Measurements from ENCODE around the gene SLC1A1.
"Not testable (repeated sequence)": the region's sequence is repeated elsewhere in the genome, so short reads cannot be mapped to it uniquely, and the experiment has no call there.

SLC1A1 gene

DNA sequence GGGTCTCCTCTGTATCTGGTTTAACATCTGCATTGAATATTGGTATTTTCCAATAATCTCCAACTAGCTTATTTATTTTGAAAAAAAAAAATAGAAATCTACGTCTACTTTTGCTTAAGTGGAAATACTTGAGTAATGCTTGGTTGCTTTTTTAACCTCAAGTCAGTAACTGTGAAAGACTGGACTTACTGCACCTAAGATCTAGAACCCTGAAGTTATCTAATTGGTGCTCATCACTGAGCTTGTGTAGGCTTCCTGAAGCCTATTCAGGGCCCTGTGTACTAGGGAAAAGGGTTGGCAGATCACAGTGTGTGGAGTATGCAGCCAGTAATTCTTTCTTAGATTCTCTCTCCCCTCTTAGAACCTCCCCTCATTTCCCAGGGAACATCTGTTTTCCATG, 16.2 kb downstream of the SLC1A1 start:
- no peak for DNase-seq (ENCODE audit: low read depth, low spot score)

DNA sequence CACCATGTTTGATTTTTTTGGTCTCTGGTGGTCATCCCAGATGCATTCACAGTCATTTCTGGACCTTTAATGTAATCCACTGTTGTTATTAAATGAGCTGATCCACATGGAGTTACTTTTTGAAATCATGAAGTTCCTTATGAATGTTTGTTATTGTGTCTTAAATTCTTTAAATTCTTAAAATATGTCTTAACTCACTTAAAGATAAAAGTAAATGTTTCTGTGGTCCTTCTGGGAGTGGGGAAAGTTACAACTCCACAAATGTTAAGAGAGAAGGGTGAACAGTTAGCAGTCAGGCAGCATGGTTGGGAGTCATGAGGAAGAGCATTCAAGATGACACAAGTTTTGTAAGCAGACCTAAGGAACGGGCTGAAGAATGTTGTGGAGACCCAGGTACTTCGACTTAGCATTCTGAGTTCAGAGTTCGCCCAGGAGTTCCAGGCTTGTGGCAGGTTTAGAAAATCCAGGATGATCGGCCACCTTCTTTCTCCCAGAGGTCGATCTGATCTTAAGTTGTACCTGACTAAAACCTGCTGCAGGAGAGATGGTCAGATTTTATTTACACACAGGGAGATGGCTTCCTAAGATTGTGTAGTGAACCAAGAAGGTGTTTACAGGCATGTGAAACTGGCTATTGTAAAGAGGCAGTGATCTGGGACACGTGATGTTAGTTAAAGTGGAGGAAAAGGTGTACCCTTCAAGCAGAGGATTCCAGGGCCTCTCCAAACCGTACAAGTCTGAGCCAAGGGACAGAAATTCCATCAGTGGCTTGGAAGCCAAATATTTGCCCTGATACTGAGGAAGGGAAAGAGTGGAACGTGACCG, 17.2 kb downstream of the SLC1A1 start:
- no peak for DNase-seq (ENCODE audit: low read depth, low spot score)

DNA sequence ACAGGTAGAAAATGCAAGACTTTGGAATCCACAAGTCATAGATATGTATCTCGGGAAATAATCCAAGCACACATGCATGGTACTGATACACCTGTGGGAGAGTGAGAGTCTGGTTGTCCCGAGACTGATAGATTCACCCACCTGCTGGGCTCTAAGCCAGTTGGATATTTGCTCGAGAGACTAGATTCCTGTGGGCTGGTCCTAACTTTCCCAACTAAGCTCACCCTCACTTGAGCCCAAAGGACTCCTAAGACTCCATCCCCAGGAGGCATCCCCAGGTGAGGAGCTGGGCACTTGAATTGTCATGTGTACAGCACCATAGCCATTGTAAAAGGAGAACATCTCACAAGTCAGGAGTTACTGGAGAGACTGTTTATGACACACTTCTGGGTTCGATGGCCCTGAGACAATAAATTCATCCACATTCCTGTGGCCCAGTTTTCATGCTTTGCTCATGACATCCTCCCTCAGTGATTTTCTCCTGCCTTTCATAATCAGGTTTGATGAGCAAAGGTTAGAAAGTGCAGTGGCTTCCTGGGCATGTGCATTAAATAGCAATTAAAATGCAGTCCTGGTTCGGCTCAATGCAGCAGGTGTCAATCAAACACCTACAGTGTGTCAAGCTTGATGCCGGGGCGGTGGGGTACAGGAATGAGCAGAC, 18.1 kb downstream of the SLC1A1 start:
- DNase-seq (ENCODE audit: low read depth, low spot score), result no peak

DNA sequence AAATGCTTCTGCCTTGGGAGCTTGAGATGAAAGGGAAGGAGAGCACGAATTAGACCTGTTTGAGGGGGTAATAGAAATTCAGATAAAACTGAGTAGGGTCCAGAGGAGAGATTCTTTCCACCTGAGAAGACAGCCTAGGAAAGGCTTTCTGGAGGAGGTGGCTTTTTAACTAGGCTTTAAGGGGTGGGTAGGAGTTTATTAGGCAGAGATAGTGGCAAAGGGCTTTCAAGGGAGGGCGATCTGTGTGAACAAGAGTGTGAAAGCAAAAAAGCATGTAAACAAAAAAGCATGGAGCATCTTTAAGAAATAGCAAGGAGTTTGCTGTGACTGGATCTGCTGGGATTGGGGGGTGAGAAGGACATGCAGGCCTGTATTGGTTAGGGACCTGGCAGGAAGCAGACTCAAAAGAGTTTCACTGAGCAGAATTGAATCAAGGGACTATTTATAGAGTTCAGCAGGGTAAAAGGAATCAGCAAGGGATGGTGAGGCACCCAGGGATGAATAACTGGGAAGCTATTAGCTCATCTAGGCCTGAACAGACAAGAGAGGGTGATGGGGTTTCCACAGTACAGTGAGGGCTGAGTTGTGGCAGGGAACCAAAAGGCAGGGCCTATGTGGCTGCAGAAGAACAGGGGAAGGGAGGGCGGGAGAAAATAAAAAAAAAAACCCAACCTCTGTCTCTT, 18.8 kb downstream of the SLC1A1 start:
- DNase-seq (ENCODE audit: low read depth, low spot score), result no peak

DNA sequence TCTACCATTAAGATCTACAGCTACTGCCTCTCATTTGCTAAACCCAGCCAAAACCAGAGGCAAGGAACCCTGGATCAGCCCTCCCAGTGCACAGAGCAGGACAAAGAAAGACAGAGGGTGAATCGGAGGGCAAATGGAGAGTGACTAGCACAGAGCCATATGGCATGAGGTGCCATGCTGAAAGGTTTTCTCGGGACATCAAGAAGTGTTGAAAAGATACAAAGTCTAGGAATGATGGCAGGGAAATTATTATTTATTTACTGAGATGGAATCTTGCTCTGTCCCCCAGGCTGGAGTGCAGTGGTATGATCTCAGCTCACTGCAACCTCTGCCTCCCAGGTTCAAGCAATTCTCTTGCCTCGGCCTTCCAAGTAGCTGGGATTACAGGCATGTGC, 19.3 kb downstream of the SLC1A1 start:
- DNase-seq (ENCODE audit: low read depth, low spot score), result no peak

DNA sequence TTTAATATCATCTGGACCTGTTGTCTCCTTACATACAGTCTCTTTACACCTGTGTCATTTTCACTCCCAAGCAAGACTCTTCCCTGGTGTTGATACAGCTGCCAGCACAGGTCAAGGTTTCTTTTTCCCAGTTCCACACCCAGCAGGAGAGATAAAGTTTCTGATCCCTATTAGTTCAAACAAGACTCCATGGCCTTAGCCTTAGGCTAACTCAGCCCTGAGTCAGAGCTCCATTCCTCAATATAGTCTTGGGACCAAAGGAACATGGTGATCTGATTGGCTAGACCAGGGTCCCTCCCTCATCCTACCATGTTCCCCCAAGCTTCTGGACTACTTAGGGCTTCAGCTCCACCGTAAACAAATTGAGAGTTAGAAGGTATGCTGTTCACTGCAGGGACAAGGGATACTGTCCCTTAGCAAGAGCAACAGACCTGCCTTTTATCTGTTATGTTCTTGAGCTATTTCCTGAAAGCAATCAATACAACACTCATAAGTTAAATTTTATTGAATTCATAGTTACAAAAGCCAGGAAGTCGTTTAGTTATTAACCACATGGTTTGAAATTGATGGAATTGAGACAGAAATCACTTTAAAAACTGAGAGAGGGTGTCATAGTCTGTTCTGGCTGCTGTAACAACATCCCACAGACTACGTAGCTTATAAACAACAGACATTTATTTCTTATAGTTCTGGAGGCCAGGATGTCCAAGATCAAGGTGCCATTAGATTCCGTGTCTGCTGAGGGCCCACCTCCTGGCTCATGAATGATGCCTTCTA, 20.5 kb downstream of the SLC1A1 start:
- DNase-seq (ENCODE audit: low read depth, low spot score), result no peak

DNA sequence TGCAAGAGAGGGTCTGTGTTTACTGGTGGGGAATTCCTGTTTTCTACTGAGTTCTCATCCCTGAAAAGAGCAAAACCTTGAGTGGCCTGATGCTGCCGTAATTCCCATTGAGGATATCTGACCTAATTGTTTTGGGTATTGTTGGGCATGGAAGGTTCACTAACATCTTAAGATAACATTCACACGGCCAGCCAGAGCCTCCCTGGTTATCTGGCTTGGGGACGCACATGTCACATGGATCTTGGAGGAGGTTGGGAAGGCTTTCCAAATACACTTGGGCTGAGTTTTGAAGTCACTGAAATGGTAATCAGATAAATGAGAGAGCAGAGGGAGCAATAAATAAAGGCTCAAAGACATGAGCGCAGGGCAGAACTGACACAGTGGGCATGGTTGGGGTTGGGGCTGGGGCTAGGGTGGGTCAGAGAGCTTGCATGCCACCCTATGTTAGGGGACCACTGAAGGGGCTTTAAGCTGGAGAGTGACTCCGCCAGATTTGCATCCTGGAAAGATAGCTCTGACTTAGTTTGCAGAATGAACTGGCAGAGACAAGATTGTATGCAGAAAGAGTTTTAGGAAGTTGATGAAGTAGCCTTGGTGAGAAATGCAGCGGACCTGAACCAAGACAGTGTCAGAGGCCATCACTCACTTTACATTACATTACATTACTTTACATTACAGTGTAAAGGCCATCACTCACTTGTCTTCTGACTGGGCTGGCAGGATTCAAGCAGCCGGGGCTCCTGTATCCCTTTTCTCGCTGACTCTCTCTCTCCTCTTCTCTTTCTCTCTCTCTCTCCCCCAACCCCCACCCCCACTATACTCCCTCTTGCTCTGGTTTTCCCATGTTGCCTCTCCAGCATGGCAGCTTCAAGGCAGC, 24.2 kb downstream of the SLC1A1 start:
- DNase-seq (ENCODE audit: low read depth, low spot score), result no peak

DNA sequence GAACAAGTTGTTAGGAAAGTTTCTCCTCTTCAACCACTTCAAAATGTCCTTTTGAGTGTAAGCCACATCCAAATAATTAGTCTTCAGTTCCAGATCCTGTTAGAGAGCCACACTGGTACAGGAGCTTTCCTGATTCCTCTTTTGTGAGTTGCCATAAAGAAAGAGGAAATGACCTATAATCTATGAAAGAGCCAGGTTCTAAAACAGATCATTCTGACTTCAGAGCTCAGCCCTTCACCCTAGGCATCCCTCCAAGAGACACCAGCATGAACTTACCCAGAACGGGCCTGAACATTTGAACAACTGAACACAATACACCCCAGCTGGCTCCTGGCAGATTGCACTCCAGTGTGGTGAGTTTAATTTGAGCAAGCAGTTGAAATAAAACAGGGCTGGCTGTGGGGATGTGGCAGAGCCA, 25.7 kb downstream of the SLC1A1 start:
- no peak for DNase-seq (ENCODE audit: low read depth, low spot score)

DNA sequence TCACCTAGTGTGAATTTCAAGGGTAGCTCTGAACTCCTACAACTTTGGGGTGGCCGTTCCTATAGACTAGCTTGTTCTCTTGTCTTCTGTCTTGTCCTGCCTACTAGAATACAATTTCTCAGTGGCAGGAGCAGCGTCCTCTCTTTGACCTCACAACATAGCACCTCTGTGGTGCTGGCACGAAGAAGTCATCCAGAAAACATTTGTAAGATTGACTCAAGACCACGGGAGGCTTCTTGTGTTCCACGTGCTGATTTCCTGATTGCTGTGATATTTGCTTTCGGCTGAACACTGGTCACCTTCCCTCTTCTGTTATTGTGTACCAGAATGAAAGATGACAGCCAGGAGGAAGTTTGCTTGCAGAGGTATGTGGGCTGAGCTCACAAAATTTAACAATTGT, 27.0 kb downstream of the SLC1A1 start:
- no peak for DNase-seq (ENCODE audit: low read depth, low spot score)

DNA sequence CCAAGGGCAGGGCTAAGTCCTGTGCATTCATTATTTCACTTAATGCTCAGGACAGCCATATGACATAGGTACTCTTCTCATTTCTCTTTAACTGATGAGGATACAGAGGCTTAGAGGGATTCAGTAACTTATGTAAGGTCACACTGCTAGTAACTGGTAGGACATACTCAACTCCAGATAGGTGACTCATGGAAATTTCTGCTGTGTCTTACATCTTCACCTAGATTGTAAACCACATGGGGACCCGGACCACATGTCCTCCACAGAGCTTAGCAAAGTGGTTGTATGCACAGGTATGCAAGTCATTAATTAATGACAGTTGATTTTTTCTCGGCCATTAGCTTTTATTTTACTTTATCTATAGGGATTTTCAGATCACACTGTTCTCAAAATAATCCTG, 29.3 kb downstream of the SLC1A1 start:
- DNase-seq (ENCODE audit: low read depth, low spot score), result no peak

DNA sequence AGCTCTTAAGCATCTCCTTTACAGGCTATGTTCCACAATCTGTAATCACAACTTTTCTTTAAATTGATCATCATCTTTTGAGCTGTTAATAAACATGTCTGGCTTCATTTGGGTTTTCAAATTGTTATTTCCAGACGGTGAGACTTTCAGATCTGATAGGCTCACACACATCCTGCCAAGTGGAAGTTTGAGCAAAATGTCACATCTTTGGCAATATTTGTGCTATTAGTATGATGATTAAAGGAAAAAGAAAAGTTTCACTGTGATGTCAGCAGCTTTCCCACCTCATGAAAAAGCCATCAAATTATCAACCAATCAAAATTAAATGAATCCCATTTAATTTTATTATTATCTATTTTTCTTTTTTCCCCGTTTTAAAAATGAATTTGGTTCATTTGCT, 29.8 kb downstream of the SLC1A1 start:
- DNase-seq (ENCODE audit: low read depth, low spot score), result no peak

DNA sequence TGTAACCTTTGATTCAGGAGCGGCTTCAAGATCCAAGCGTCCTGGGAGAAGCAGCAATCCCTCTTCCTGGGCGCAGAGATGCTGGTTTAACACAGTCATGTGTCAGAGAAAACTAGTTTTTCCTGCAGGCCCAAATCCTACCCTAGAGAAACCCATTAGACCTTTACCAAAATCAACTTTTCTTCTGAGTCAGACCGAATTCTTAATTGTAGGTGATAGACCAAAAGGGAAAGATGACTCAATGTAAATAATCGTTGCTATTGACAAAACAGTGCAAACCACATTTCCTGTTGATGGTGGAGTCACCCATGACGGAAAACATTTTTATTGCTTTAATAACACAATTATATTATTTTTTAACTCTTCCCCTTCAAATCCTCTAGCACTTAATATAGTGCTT, 40.1 kb downstream of the SLC1A1 start:
- no peak for DNase-seq (ENCODE audit: low read depth, low spot score)

DNA sequence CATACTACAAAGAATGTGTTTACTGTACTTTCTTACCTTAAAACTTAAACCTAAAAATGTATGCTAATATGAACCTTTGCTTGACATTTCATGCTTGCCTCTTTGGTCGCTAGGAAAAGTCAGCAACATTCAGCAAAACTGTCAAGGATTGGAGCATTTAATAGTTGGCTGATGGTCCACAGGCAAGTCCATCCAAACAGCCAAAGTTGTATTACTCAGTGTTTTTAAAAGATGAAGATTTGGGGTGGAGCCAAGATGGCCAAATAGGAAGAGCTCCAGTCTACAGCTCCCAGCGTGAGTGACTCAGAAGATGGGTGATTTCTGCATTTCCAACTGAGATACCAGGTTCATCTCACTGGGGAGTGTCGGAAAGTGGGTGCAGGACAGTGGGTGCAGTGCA, 40.6 kb downstream of the SLC1A1 start:
- not testable (repeated sequence) for DNase-seq (ENCODE audit: low read depth, low spot score)

DNA sequence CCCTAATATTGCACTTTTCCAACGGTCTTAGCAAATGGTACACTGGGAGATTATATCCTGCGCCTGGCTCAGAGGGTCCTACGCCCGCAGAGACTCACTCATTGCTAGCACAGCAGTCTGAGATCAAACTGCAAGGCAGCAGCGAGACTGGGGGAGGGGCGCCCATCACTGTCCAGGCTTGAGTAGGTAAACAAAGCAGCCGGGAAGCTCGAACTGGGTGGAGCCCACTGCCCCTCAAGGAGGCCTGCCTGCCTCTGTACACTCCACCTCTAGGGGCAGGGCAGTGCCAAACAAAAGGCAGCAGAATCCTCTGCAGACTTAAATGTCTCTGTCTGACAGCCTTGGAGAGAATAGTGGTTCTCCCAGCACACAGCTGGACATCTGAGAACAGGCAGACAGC, 41.1 kb downstream of the SLC1A1 start:
- DNase-seq (ENCODE audit: low read depth, low spot score), result not testable (repeated sequence)

DNA sequence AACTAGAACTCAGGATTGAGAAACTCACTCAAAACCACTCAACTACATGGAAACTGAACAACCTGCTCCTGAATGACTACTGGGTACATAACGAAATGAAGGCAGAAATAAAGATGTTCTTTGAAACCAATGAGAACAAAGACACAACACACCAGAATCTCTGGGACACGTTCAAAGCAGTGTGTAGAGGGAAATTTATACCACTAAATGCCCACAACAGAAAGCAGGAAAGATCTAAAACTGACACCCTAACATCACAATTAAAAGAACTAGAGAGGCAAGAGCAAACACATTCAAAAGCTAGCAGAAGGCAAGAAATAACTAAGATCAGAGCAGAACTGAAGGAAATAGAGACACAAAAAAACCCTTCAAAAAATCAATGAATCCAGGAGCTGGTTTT, 43.6 kb downstream of the SLC1A1 start:
- DNase-seq (ENCODE audit: low read depth, low spot score), result not testable (repeated sequence)

DNA sequence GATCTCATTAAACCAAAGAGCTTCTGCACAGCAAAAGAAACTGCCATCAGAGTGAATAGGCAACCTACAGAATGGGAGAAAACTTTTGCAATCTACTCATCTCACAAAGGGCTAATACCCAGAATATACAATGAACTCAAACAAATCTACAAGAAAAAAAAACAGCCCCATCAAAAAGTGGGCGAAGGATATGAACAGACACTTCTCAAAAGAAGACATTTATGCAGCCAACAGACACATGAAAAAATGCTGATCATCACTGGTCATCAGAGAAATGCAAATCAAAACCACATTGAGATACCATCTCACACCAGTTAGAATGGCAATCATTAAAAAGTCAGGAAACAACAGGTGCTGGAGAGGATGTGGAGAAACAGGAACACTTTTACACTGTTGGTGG, 45.9 kb downstream of the SLC1A1 start:
- DNase-seq (ENCODE audit: low read depth, low spot score), result not testable (repeated sequence)

DNA sequence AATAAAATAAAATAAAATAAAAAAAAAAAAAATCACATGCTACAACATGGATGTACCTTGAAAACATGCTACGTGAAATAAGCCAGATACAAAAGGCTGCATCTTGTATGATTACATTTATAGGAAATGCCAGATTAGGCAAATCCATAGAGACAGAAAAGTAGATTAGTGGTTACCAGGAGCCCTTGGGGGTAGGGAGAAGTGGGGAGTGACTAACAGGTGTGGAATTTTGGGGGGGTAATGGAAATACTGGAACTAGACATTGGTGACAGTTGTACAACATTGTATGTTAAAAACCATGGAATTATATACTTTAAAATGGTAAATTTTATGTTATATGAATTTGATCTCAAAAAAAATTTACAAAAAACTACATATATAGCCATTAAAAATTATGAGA, 47.3 kb downstream of the SLC1A1 start:
- no peak for DNase-seq (ENCODE audit: low read depth, low spot score)

DNA sequence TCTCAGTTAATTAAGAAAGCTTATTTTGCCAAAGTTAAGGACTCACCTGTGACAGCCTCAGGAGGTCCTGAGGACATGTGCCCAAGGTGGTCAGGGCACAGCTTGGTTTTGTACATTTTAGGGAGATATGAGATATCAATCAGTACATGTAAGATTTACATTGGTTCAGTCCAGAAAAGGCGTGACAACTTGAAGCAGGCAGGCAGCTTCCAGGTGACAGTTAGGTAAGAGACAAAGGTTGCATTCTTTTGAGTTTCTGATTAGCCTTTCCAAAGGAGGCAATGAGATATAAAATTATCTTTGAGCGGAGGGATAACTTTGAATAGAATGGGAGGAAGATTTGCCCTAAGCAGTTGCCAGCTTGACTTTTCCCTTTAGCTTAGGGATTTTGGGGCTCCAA, 47.8 kb downstream of the SLC1A1 start:
- DNase-seq (ENCODE audit: low read depth, low spot score), result no peak

DNA sequence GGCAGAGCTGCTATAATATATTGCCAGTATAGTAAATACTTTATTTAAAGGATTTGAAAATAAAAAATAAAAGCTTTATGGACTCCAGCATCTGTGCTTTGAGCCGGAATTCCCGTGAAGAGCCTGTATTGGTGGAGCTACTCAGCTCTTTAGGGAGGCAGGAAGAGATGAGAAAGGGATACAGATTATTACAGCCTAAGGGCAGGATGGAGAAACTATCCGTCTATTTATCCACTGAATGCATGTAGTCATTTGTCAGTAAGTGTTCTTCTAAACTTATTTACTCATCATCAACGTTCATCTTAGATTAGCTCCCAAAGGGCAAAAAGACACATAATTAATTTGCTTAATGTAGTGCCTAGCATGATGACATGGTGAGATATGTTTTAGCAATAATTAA, 48.4 kb downstream of the SLC1A1 start:
- no peak for DNase-seq (ENCODE audit: low read depth, low spot score)

DNA sequence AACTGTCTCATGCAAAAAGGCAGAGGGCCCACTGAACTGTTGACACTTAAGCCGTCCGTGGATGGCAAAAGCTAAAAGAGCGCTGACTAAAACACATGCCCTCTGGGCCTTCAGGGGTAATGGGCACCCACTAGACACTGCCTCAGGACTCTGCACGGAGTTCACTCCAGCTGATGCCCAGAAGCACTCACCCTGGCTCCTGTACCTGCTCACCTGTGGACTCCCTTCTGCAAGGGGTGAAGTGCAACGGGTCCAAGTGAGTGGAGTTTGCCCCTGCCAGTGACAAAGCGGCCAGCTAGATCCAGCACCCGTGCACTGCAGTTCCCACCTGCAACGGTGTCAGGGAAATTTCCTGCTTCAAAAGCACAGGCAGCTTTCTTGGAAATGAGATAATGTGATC, 50.2 kb downstream of the SLC1A1 start:
- no peak for DNase-seq (ENCODE audit: low read depth, low spot score)

DNA sequence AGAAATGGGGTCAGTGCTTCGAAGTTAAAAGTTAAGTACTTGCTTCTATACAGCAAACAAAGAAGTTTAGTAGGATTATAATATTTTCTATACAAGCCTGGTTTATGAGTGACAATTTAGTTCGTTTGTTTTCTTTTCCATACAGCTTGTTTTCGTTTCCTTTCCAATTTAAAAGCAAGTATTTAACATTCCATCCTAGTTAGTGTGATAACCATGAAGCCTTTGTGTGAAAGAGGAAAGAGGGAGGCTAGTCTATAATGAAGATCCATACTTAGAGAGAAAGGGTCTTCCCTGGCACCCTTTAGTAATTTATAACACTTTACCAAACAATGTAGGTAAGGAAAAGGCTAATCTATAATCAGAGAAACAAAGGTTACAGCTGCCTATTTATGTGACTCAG, 51.0 kb downstream of the SLC1A1 start:
- no peak for DNase-seq (ENCODE audit: low read depth, low spot score)

Measured in brain pericyte (primary cell).